ENCODE results near the gene RFC1.

The RFC1 gene

DNA sequence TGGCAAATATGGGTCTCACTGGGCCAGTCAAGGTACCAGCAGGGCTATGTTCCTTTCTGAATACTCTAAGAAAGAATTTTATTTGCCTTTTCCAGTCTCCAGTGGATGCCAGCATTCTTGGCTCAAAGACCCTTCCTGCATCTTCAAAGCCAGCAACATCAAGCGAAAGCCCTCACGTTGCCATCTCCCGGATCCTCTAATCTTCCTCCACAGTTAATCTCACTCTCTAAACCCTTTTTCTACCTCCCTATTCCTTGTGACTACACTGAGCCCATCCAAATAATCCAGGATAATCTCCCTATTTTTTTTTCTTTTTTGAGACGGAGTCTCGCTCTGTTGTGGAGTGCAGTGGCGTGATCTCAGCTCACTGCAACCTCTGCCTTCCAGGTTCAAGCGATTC lies 23.4 kb downstream of the RFC1 start:
- TF ChIP-seq, protein P1, sequence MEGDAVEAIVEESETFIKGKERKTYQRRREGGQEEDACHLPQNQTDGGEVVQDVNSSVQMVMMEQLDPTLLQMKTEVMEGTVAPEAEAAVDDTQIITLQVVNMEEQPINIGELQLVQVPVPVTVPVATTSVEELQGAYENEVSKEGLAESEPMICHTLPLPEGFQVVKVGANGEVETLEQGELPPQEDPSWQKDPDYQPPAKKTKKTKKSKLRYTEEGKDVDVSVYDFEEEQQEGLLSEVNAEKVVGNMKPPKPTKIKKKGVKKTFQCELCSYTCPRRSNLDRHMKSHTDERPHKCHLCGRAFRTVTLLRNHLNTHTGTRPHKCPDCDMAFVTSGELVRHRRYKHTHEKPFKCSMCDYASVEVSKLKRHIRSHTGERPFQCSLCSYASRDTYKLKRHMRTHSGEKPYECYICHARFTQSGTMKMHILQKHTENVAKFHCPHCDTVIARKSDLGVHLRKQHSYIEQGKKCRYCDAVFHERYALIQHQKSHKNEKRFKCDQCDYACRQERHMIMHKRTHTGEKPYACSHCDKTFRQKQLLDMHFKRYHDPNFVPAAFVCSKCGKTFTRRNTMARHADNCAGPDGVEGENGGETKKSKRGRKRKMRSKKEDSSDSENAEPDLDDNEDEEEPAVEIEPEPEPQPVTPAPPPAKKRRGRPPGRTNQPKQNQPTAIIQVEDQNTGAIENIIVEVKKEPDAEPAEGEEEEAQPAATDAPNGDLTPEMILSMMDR (IDR thresholded peaks at IDR 0.05), result no peak

DNA sequence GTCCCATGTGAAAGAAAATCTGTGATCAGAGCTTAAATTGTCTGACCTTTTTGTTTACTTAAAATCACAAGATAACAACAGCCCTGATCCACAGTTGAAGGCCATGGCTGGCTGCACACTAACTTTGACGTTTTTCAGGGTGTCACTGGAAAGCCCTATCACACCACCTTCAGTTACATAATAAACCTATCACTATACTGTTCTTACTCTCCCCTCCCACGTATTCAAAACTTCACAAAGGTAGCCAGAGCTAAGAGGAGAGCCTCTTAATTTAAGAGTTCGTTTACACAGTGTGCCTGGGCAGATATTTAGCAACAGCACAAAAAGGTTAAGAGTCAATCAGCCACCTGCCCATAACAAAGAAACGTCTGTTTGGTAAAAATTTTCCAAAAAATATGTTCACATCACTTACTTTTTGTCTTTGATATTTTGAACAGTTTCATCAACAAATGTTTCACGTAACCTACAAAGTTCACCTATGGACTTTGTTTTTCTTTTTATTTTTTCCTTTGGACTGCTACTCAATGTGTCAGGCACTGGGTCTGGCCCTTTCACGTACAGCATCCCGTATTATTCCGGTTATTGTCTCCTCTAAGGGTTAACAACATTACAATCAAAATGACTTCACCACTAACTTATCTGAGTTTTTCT lies 25.0 kb downstream of the RFC1 start:
- TF ChIP-seq, protein P1 (IDR thresholded peaks at IDR 0.05), result no peak

DNA sequence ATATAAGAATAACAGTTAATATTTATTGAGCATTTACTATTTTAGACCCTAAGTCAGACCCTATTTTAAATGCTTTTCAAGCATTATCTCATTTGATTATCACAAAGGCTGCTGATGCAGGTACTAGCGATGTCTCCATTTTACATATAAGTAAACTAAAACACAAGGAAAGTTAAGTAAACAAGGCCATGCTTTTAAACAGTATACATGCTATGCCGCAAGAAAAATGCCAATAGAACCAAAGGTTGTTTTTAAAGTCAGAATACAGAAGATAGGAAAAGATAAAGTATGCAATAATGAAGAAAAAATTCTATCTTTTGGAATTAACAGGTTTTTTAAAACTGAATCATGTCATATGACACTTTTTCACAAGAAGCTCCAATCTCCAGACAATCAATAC lies 26.2 kb downstream of the RFC1 start:
- TF ChIP-seq, protein P1 (IDR thresholded peaks at IDR 0.05), result no peak

DNA sequence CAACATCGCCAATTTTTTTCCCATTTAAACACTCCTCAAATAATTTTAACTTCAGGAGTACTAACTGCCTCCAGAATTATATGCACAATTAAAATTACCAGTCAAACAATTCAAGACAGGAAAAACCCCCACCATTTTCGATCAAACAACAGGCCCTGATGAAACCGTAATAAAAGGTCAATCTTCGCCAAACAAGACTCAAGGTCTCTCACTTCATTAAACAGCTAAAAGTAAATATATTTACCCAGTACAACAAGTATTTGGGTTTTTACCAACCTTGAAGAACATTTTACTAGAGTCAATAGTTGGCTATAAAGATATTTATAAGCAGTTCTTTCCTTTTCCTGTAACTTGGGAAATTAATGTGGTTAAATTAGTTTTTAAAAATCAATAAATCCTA lies 28.3 kb downstream of the RFC1 start:
- TF ChIP-seq, protein P1 (IDR thresholded peaks at IDR 0.05), result no peak

DNA sequence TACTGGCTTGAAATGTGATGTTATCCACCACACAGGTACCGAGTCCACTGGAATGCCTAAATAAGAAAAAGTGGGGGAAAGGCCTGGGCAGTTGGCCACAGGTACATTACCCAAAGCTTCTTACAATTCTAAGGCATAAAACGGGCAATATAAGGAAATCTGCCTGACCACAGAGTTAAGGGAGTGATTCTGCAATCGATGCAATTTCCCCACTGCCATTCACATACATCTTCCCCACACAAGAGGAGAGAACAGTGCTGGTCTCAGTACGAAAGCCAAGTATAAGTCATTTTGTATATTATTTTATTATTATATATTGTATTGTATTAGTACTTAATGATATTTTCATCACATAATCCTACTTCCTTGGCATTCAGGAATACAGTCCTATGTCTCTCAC lies 30.6 kb downstream of the RFC1 start:
- TF ChIP-seq, protein P1 (IDR thresholded peaks at IDR 0.05), result no peak

DNA sequence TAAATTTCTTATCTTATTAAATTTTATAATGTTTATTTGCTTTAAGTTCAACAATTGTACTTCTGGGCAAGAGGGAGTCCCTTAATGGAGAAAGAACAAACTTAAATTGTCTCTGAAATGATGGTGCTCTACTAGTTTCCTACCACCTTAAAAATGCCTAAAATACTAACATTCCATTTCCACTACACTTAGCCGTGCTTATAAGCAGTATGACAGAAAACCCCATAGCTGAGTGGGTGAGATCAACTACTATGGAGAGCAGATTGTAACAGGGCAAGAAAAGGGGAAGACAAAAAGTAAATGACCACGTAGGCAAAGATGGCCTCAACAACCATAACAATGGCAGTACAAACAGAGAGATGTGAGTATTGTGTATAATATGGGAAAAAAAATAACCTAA lies 35.0 kb downstream of the RFC1 start:
- TF ChIP-seq, protein P1 (IDR thresholded peaks at IDR 0.05), result no peak

DNA sequence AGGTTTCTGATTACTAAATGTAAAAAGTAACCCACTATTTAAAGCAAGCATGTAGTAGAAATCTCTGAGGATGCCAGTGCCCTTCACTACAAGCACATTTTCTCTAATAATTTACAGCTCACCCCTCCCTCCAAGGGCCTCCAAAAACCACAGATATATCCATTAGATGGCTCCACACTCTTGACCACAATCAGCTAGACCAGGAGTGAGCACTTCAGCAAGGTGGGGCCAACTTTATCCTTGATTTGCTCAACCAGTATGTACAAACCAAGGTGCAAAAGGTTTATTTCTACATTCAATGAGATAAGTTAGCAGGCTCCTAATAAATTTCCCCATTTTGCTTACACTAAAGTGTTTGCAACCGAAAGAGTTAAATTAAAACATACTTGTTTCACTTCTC lies 35.8 kb downstream of the RFC1 start:
- TF ChIP-seq, protein P1 (IDR thresholded peaks at IDR 0.05), result no peak

DNA sequence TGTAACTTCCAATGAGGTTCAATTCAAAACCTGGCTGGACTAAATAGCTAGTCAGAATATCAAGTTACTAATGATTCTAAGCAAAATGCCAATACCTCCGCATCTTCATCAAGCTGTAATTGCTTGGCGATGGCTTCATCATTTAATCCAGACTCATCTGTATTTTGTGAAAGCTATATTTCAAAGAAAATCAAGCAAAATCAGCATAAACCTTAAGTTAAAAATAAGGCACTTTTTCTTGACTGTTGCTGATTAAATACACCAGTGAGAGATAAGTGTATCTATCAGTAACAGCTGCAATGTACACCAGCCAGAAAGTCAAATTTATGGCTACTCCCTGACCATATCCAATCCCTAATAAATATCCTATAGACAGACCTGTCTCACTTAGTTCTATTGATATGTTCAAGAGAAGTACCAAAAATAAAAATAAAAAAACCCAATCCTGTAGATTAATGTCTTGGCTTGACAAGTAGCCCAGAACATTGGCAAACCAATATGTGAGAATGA lies 39.6 kb downstream of the RFC1 start:
- TF ChIP-seq, protein P1 (IDR thresholded peaks at IDR 0.05), result no peak
